Uterus (tissue), 2 donors: Measurements from ENCODE around the gene CALN1.

ENCODE experiments used
- POLR2A ChIP-seq, 2 donors: fragments of 450-650 bp; IDR thresholded peaks; one replicate each; pipeline ENCODE4 v1.6.1; 2016; ENCODE audit warnings: antibody characterized with exemption in 2 of 2, mild to moderate bottlenecking in 1 of 2, moderate library complexity in 1 of 2
- TF ChIP-seq, protein P1 (sequence below), 4 experiments: fragments of 200-600 bp in 2 of 4; fragments of 450-650 bp in 2 of 4; sonication (generic) in 2 of 4; IDR thresholded peaks; one replicate each; pipeline ENCODE4 v1.5.1; 2016 to 2019; ENCODE audit warnings: antibody characterized with exemption in 4 of 4, mild to moderate bottlenecking in 2 of 4, moderate library complexity in 1 of 4

DNA sequence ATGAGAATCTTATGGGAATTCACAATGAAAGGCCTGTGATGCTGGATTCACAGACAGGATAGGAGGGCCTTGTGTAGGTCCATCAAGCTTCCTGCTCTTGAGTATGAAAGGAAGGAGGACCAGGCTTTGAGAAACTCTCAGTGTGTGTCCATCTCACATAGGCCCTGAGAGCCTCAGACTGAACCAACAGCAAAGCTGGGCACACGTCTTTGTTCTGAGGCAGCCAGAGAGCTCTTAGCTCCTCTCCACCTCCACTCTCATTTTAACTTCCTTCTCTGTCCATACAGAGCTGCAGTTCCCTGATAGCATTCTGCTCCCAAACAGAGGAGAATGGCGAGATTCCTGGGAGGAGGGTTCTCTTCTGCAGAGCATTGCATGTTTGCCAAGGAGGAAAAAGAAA is 515.6 kb downstream of the CALN1 start:
- TF ChIP-seq, protein P1, sequence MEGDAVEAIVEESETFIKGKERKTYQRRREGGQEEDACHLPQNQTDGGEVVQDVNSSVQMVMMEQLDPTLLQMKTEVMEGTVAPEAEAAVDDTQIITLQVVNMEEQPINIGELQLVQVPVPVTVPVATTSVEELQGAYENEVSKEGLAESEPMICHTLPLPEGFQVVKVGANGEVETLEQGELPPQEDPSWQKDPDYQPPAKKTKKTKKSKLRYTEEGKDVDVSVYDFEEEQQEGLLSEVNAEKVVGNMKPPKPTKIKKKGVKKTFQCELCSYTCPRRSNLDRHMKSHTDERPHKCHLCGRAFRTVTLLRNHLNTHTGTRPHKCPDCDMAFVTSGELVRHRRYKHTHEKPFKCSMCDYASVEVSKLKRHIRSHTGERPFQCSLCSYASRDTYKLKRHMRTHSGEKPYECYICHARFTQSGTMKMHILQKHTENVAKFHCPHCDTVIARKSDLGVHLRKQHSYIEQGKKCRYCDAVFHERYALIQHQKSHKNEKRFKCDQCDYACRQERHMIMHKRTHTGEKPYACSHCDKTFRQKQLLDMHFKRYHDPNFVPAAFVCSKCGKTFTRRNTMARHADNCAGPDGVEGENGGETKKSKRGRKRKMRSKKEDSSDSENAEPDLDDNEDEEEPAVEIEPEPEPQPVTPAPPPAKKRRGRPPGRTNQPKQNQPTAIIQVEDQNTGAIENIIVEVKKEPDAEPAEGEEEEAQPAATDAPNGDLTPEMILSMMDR (IDR thresholded peaks at IDR 0.05): no peak
- TF ChIP-seq POLR2A (IDR thresholded peaks at IDR 0.05): no peak
